Activated CD8-positive, alpha-beta memory T cell treated with anti-CD3 and anti-CD28 coated beads, Interleukin-2, amount 50 U/mL, for 4 hours (primary cell): Measurements from ENCODE around the gene VEZT.

Source experiments
- DNase-seq: peaks from one replicate; pipeline ENCODE4 v3.0.0-alpha.2; 2020

Gene VEZT

GRCh38 chr12:95200128-95200894, 17.3 kb upstream of the VEZT start:
- DNase-seq = no peak

- no peak for DNase-seq
These were observed 16.4 kb upstream of the VEZT start for GRCh38 chr12:95201056-95201670.

DNA sequence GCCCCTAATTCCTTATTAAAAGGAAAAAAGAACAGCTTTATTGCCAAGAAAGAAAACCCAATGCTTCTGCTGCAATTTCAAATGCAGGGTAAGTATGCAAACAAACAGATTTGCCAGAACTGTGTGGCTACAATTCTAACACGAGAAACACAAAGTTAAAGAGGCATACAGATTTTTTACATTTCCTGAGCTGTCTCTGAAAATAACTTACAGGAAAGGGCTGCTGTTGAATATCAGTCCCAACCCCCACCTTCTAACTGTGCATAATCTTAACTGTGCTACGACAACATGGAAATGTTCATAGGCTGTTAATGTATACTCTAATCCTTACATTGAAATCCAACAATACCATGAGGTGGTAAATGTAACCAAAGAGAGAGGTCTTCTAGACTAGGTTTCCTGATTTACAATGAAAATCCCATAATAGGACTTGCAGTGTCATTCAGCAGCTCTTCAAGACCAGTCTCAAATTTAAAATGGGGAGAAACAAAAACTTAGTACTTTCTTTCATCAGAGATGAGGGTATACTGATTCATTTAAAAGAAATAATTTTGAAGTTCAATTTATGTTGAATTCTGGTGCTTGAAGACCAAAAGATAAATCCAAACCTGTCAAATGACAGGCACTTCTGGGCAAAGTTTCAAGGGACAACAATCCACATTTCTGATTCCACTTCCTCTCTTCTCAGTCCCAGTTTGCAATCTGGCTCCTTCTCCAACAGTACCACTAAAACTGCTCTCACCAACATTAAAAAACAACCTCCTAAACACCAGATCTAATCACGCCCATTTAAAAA, 14.7 kb upstream of the VEZT start:
- no peak for DNase-seq

DNA sequence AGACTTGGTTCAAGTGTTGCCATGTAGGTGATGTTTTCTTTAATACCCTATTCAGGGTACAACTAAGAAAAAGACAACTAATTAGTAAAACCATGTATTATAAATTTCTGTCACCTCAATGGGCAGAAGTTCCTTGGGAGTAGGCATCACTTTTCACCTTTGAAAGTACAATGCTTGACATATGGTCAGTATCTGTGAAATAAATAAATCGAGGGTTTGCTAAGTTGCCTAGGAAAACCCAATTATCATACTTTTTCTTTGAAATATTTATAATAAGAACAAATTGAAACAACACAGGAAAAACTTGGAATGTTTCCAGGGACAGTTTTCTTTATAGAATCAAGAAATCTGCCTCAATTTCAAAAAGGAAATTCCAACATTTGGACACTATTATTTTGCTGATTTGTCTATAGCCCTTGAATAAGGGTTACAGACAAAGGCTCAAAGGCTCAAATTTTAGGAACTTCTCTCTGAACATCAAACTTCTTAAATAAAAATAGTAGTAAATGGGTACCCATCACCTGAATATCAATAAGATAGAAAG, 14.0 kb upstream of the VEZT start:
- no peak for DNase-seq

DNA sequence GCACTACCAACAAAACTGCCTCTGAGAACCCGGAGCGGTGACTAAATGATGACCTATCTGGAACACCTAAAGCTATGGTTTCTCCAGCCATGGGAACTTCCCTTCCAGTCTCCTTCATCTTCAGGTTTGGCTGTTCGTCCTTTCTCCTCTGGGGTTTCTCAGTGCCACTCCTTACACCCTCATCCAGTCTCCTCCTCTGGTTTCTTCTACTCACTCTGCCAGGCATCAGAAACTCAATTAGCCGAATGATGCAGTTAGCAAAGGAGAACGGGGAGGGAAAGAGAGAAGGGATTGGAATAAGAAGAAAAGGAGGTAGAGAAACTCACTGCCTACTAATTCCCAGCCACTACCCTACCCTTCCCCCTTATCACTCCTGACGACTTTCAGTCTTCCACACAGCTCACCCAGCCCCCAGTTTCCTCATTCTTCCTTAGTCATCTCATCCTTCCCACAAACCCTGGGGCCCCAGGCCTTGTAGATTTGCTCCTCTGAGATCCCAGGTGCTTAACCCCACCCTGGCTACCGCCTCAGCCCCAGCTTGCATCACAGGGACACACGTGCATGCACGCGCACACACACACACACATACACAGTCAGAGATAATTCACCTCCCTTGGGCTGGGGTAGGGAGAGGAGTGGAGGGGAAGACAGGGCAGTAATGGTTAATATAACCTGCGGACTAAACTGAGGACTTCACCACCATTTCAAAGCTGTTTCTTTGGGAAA, 13.3 kb upstream of the VEZT start:
- DNase-seq = no peak

DNA sequence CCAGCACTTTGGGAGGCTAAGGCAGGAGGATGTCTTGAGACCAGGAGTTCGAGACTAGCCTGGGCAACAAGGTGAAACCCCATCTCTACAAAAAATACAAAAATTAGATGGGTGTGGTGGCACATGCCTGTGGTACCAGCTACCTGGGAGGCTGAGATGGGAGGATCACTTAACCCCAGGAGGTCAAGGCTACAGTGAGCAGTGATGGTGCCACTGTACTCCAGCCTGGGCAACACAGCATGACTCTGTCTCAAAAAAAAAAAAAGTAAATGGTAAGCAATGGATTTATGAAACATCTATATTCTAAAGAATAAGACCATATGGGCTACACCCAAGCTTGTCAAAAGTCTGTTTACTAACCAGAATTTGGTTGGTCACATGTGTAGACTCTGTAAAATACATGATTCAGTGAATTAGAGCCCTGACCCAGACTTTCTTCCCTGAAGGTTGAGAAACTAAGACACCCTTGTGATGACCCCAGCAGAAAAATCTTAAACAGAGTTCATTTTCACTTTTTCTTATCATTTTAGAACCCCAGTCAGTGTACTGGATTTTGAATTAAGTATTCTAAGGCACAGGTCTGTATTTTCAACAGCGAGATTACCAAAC, 12.5 kb upstream of the VEZT start:
- DNase-seq = no peak

- no peak for DNase-seq
These were observed 11.9 kb upstream of the VEZT start for GRCh38 chr12:95205685-95206084.

DNA sequence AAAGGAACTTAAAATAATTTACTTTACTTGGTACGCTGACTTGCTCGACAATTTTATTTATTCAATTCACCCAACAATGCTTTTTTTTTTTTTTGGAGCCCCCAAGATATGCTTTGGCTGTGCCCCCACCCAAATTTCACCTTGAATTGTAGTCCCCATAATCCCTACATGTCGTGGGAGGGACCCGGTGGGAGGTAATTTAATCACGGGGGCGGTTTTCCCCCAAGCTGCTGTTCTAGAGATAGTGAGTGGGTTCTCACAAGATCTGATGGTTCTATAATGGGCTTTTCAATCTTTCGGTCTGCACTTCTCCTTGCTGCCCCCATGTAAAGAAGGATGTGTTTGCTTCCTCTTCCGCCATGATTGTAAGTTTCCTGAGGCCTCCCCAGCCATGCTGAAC, 10.7 kb upstream of the VEZT start:
- DNase-seq = no peak

- DNase-seq = no peak
These were observed 10.2 kb upstream of the VEZT start for GRCh38 chr12:95207407-95207806.

DNA sequence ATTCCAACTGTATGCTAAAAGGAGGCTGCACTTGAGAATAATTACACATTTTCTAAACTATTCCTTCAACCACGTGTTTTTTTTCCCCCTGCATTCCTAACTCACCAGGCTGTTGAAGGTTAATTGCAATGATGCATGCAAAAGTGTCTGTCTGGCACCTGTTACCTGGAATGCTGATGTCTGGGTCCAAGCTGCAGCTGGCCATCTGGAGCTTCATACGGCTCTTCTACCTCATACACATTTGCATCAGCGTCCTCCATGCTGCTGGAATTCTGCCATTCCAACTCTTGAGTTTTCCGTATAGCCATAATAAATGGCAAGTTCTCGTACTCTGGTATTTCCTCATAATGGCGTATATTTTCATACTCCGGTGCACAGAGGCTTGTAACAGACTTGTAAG, 8.9 kb upstream of the VEZT start:
- no peak for DNase-seq

- no peak for DNase-seq
These were observed 5.0 kb upstream of the VEZT start for GRCh38 chr12:95212586-95212985.

- DNase-seq = no peak
These were observed 4.5 kb upstream of the VEZT start for GRCh38 chr12:95213119-95213518.

DNA sequence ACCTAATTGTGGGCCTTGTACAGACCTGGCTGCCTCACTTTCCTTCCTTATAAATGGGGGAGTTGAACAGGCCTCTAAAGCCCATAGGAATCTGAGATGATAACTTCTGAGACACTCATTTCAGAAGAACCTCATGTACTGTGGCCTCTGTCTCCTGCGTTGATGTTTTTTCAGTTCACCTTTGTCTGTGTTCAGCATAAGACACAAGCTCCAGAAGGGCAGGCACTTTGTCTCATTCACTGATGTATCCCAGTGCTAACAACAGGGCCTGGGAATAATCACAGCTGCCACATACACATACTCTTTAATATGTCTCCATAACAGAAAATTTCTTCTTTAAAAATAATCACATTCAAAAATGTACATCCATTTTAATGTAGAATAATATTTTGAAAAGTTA, 3.7 kb upstream of the VEZT start:
- no peak for DNase-seq

DNA sequence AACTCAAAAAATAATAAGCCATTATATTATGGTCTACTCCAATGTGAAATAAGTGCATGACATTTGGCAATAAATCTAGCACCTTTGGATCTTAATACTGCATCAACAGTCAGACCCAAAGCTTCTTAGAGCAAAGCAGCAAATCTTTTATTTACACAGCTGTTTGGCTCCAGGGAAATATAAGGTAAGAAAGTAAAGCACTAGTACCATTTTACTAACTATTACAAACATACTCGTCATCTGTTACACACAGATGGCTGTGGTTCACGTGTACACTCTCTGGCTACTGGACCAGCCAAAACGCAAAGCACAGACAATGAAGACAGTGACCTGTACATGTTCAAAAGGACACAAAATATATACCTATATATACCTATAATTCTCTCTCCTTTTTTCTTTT, 3.1 kb upstream of the VEZT start:
- DNase-seq = no peak

- no peak for DNase-seq
These were observed 1.7 kb upstream of the VEZT start for GRCh38 chr12:95215949-95216348.

- DNase-seq = no peak
These were observed 763 bp upstream of the VEZT start for GRCh38 chr12:95216711-95217376.

DNA sequence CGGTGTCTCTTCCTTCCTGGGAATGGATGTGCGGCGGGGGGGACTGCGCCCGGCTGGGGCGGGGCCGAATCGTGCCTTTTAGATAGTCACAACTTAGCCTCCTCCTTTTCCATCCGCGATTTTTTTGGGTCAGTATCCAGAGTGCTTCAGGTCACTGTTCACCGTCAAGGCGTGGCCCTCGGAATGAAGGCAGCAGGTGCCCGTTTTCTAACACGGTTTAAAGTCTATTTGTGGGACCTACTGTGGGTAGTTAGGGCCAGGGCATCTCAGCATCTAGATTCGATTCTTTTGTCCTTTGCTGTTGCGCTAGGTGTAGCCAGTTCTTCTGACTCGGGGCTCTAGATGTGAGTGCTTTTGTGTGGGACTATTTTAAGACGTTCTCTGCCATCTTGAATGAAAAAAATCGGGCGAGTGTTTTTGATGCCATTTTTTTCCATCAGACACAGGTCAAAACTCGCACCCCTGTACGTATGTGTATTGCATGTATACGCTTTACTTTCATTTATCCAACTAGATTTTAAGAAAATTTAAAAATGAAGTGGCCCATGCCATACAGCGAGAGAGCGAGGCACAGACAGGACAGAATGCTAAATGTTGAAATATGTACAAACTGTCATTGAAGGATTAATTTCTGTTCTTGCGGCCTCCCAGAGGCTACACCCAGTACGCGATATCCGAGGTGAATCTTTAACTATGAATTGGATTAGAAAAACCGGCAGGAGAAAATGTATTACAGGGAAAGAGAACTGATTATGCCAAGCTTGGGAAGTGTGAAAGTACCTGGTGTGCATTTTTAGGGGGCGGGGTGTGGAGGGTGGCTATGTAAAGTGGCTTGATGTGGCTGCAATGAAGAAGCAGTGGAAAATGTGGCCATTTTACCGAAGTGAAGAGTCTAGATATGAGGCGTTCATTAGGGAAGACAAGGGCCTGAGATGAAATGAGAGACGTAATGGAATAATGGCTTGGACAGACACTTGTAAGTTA, 835 bp downstream of the VEZT start:
- DNase-seq = peak; percentile 32

DNA sequence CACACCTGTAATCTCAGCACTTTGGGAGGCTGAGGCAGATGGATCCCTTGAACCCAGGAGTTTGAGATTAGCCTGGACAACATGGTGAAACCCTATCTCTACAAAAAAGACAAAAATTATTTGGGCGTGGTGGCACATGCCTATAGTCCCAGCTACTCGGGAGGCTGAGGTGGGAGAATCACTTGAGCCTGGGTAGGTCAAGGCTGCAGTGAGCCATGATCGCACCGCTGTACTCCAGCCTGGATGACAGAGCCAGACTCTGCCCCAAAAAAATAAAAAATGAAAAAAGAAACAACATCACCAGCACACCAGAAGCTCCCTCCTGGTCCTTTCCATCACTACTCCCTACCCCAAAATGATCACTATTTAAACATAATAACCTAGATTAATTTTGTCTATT, 2.6 kb downstream of the VEZT start:
- no peak for DNase-seq

DNA sequence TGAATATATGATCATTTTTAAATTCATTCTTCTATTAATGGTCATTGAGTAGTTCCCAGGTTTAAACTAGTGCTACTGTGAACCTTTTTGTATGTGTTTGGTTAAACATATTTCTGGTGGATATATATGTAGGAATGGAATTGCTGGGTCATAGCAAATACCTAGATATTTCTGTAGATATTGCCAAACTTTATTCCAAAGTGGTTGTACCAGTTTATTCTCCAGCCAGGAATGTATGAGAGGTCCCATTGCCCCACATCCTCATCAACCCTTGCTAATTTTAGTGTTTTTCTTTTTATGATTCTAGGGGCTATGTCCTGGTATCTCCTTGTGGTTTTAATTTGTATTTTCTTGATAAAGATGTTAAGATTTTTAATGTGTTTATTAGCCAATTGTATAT, 3.1 kb downstream of the VEZT start:
- no peak for DNase-seq
